ENCODE data around the gene HCFC1R1. TPM values are rescaled to one million over a fixed set of nuclear protein-coding genes. Genes with fewer than 3 reads are reported as not detected.

The HCFC1R1 gene
- total and polyA plus RNA-seq, 8 donors: 25.1 to 66.6 (median 32.8) TPM

DNA sequence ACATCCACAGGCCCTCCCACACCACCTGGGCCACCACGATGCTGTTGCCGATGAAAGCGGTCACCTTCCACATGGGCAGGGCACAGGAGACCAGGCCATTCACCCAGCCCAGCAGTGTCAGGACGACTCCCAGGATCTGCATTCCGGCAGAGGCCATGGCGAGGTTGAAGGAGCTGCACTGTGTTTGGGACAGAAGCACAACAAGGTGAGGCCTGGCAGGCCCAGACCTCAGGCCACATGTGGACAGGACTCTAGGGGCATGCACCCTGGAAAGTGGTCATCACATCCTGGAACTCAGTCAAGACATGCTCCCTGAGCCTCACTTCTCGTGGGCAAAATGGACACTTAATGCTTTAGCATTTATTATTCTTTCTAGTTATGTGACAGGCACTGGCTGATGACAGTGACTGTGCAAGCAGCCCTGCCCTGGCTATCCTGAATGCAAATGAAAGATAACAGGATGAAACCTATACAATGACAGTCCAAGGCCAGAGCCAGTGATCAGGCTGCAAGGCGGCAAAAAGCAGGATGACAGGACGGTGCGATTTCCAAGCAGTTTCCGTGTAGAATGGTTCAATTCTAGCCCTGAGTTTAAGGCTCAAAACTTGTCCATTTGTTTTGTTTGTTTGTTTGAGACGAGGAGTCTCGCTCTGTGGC, 7.7 kb downstream of the HCFC1R1 start:
- Histone ChIP-seq H3K36me3 (no peaks in the 10 kb centered on the region), H3K27me3 (peaks cover 17 to 70% of the 10 kb centered on the region in 2 donors), H3K9me3 (no peaks in the 10 kb centered on the region), H3K4me3 (no peak overlapping the region), H3K4me1 (peaks cover 6 to 26% of the 10 kb centered on the region in 2 donors), H3K27ac (no peak overlapping the region)
- DNase-seq (no peak), ATAC-seq (no peak)
- intact Hi-C loops (cut with DNase I): no loop called here
- no peak for TF ChIP-seq CTCF (IDR thresholded peaks at IDR 0.05)

DNA sequence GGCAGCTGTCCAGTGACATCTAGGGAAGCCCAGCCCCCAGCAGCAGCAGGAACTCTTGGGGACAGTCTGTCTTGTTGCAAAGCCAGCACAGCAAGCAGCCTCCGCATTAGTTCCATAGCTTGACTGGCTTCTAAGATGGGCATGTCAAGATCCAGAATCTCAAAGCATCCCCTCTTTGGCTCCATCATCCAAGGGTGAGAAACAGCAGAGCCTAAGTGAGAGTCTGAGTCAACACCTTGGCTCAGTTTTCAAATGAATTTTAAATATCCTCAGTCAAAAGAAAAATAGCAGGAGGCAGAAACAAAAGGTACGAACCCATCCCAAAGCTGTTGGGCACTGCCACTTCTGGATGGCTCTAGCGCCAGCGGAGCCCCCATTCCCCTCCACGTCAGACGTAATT, 8.8 kb downstream of the HCFC1R1 start:
- ATAC-seq (no peak), DNase-seq (no peak)
- Histone ChIP-seq H3K4me3 (no peak overlapping the region), H3K36me3 (no peaks in the 10 kb centered on the region), H3K27me3 (peaks cover 17 to 77% of the 10 kb centered on the region in 2 donors), H3K4me1 (peaks cover 6 to 28% of the 10 kb centered on the region in 2 donors), H3K9me3 (no peaks in the 10 kb centered on the region), H3K27ac (no peak overlapping the region)
- no peak for TF ChIP-seq CTCF (IDR thresholded peaks at IDR 0.05)
- intact Hi-C loops (cut with DNase I): no loop called here

DNA sequence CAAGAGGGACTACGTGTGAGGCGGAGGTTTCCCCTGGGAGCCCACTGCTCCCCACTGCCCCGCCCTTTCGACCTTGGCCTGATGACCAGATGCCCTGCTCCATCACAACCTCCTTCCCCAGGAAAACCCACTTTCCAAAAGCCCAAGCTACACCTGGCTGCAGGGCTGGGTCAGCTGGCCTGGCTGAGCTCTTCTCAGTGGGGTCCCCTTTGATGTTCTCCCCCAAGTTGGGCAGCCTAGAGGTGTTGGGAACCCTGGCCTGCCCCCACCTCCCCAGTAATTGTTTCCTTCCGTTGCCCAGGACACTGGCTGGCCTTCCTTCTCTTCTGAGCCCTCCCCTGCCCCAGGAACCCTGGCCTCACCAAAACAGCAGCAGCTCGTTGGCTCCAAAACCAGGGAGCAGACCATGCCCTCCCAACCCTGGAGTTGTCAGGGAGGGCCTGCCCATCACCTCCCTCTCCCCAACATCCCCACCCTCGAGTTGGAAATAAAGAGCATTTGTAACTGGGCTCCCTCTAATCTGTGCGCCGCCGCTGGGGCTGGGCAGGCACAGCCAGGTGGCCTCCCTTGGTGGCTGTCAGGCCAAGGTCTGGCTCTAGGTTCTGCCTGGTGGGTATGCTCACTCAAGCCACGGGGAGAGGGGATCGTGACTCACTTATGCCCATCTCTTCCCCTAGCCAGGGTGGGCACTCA, 9.6 kb downstream of the HCFC1R1 start:
- no peak overlapping the region for H3K4me3 ChIP-seq
- no peaks in the 10 kb centered on the region for H3K9me3 ChIP-seq
- intact Hi-C loops (cut with DNase I): no loop called here
- H3K36me3 ChIP-seq: no peaks in the 10 kb centered on the region
- DNase-seq (no peak), ATAC-seq (no peak)
- H3K4me1 ChIP-seq: peaks cover 3 to 29% of the 10 kb centered on the region in 2 donors
- peaks cover 17 to 86% of the 10 kb centered on the region in 2 donors for H3K27me3 ChIP-seq
- TF ChIP-seq CTCF (IDR thresholded peaks at IDR 0.05): no peak
- H3K27ac ChIP-seq: no peak overlapping the region

DNA sequence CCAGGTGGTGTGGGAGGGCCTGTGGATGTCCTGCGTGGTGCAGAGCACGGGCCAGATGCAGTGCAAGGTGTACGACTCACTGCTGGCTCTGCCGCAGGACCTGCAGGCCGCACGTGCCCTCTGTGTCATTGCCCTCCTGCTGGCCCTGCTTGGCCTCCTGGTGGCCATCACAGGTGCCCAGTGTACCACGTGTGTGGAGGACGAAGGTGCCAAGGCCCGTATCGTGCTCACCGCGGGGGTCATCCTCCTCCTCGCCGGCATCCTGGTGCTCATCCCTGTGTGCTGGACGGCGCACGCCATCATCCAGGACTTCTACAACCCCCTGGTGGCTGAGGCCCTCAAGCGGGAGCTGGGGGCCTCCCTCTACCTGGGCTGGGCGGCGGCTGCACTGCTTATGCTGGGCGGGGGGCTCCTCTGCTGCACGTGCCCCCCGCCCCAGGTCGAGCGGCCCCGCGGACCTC, 10.2 kb downstream of the HCFC1R1 start:
- no peak for TF ChIP-seq CTCF (IDR thresholded peaks at IDR 0.05)
- intact Hi-C loops (cut with DNase I): no loop called here
- DNase-seq: no peak
- Histone ChIP-seq H3K36me3 (no peaks in the 10 kb centered on the region), H3K27ac (no peak overlapping the region), H3K4me3 (no peak overlapping the region), H3K4me1 (peaks cover 7 to 34% of the 10 kb centered on the region in 2 donors), H3K9me3 (no peaks in the 10 kb centered on the region), H3K27me3 (peaks cover 15 to 86% of the 10 kb centered on the region in 2 donors)
- ATAC-seq: no peak

- intact Hi-C loops (cut with DNase I): no loop called here
- Histone ChIP-seq H3K9me3 (no peaks in the 10 kb centered on the region), H3K4me1 (peaks cover 7 to 34% of the 10 kb centered on the region in 2 donors), H3K36me3 (no peaks in the 10 kb centered on the region), H3K4me3 (no peak within 1 kb of the TSS), H3K27ac (no peak within 1 kb of the TSS), H3K27me3 (peaks cover 9 to 86% of the 10 kb centered on the region in 2 donors)
- peak in 1 of 4 donors; percentile 78 for DNase-seq
- no peak for TF ChIP-seq CTCF (IDR thresholded peaks at IDR 0.05)
- peak; percentile 75 for ATAC-seq
Observed at GRCh38 chr16:3012828-3013420, 10.8 kb downstream of the HCFC1R1 start, which contains the start of gene CLDN9. CLDN9 (plus strand) TSS chr16:3012923; CDS start chr16:3013363, 440 bp downstream.

Measured in left lung (tissue), 10 donors.